Measurements from ENCODE around the gene THBS1. TPM values are rescaled to one million over a fixed set of nuclear protein-coding genes. Genes with fewer than 3 reads are reported as not detected.
A peak's percentile ranks its signal among the peaks of the same experiment; 100 is the strongest.

The THBS1 gene
- total RNA-seq, 1 experiment from 2014 or later = 305 TPM

GRCh38 chr15:39625451-39625850 lies 44.6 kb downstream of the THBS1 start:
- intact Hi-C loops (cut with micrococcal nuclease) = loop anchor here (5.0 kb wide), 1 partner anchor 43 kb away; the partner anchor contains the start of gene THBS1
- Histone ChIP-seq H2AFZ (ENCODE audit: low read length) (no peak overlapping the region), H3K9me2 (replicated peaks; ENCODE audit: low read length) (no peaks in the 10 kb centered on the region), H3K4me1 (ENCODE audit: insufficient read depth, low read length) (peaks cover 58% of the 10 kb centered on the region), H3K27me3 (ENCODE audit: low read length) (no peaks in the 10 kb centered on the region), H3F3A (ENCODE audit: low read length, unreplicated experiment) (peaks cover 8% of the 10 kb centered on the region), H3K9ac (ENCODE audit: low read length) (no peak overlapping the region; the same call in 1 of the 2 replicates), H4K20me1 (ENCODE audit: low read length) (no peaks in the 10 kb centered on the region), H3K36me3 (ENCODE audit: low read depth, low read length) (no peaks in the 10 kb centered on the region), H3K4me2 (ENCODE audit: low read length) (peak overlapping the region; percentile 32), H3K4me3 (ENCODE audit: low read length) (no peak overlapping the region), H3K79me2 (ENCODE audit: low read length) (no peaks in the 10 kb centered on the region), H3K27ac (ENCODE audit: low read length) (peak overlapping the region; percentile 60), H3K9me3 (ENCODE audit: low read length) (no peaks in the 10 kb centered on the region)
- no peak for ATAC-seq
- ChIA-PET CTCF (interaction anchor here (0.7 kb wide), 1 partner anchor 30 kb away, joined by 3 read pairs; no protein-coding TSS in a partner anchor), POLR2A (ENCODE audit: unreplicated experiment) (no interaction called here)
- DNase-seq = no peak
- BruUV-seq (replicated peaks) = no TSS peak
- TF ChIP-seq EZH2phosphoT487 (IDR thresholded peaks at IDR 0.05; ENCODE audit: borderline replicate concordance, low read length) (no peak), CTCF (conservative IDR thresholded peaks at IDR 0.05; ENCODE audit: low read depth, low read length) (no peak), EZH2 (IDR thresholded peaks at IDR 0.05; ENCODE audit: low read length, unreplicated experiment) (no peak)

- Histone ChIP-seq H3K9me2 (replicated peaks; ENCODE audit: low read length) (no peaks in the 10 kb centered on the region), H3K9me3 (ENCODE audit: low read length) (no peaks in the 10 kb centered on the region), H3K4me3 (ENCODE audit: low read length) (no peak overlapping the region), H3K27me3 (ENCODE audit: low read length) (no peaks in the 10 kb centered on the region), H3K4me1 (ENCODE audit: insufficient read depth, low read length) (peaks cover 62% of the 10 kb centered on the region), H3K36me3 (ENCODE audit: low read depth, low read length) (no peaks in the 10 kb centered on the region), H3K27ac (ENCODE audit: low read length) (no peak overlapping the region), H3K9ac (ENCODE audit: low read length) (no peak overlapping the region), H2AFZ (ENCODE audit: low read length) (no peak overlapping the region), H3K4me2 (ENCODE audit: low read length) (no peak overlapping the region), H4K20me1 (ENCODE audit: low read length) (no peaks in the 10 kb centered on the region), H3F3A (ENCODE audit: low read length, unreplicated experiment) (peaks cover 8% of the 10 kb centered on the region), H3K79me2 (ENCODE audit: low read length) (no peaks in the 10 kb centered on the region)
- TF ChIP-seq EZH2 (IDR thresholded peaks at IDR 0.05; ENCODE audit: low read length, unreplicated experiment) = no peak
- no peak for TF ChIP-seq EZH2phosphoT487 (IDR thresholded peaks at IDR 0.05; ENCODE audit: borderline replicate concordance, low read length)
- no peak for TF ChIP-seq CTCF (conservative IDR thresholded peaks at IDR 0.05; ENCODE audit: low read depth, low read length)
- DNase-seq (peak; percentile 28), ATAC-seq (no peak)
- ChIA-PET CTCF (interaction anchor here (0.7 kb wide), 1 partner anchor 31 kb away, joined by 3 read pairs; no protein-coding TSS in a partner anchor), POLR2A (ENCODE audit: unreplicated experiment) (no interaction called here)
- no TSS peak for BruUV-seq (replicated peaks)
- intact Hi-C loops (cut with micrococcal nuclease) = loop anchor here (5.0 kb wide), 1 partner anchor 44 kb away; the partner anchor contains the start of gene THBS1
These were observed 45.0 kb downstream of the THBS1 start for GRCh38 chr15:39625856-39626255.

GRCh38 chr15:39627451-39628143 lies 46.7 kb downstream of the THBS1 start:
- Histone ChIP-seq H3K9me2 (replicated peaks; ENCODE audit: low read length) (no peaks in the 10 kb centered on the region), H3F3A (ENCODE audit: low read length, unreplicated experiment) (peaks cover 8% of the 10 kb centered on the region), H3K4me1 (ENCODE audit: insufficient read depth, low read length) (peaks cover 64% of the 10 kb centered on the region), H3K4me2 (ENCODE audit: low read length) (no peak overlapping the region), H3K4me3 (ENCODE audit: low read length) (no peak overlapping the region), H2AFZ (ENCODE audit: low read length) (no peak overlapping the region), H3K79me2 (ENCODE audit: low read length) (no peaks in the 10 kb centered on the region), H3K9me3 (ENCODE audit: low read length) (no peaks in the 10 kb centered on the region), H4K20me1 (ENCODE audit: low read length) (no peaks in the 10 kb centered on the region), H3K9ac (ENCODE audit: low read length) (no peak overlapping the region), H3K36me3 (ENCODE audit: low read depth, low read length) (no peaks in the 10 kb centered on the region), H3K27ac (ENCODE audit: low read length) (no peak overlapping the region), H3K27me3 (ENCODE audit: low read length) (no peaks in the 10 kb centered on the region)
- ChIA-PET POLR2A (ENCODE audit: unreplicated experiment) (no interaction called here), CTCF (interaction anchor here (0.5 kb wide), 1 partner anchor 566 kb away, joined by 3 read pairs; no protein-coding TSS in a partner anchor)
- DNase-seq = no peak
- no peak for ATAC-seq
- BruUV-seq (replicated peaks) = no TSS peak
- TF ChIP-seq EZH2 (IDR thresholded peaks at IDR 0.05; ENCODE audit: low read length, unreplicated experiment) (no peak), EZH2phosphoT487 (IDR thresholded peaks at IDR 0.05; ENCODE audit: borderline replicate concordance, low read length) (no peak), CTCF (conservative IDR thresholded peaks at IDR 0.05; ENCODE audit: low read depth, low read length) (no peak)
- intact Hi-C loops (cut with micrococcal nuclease) = loop anchor here (5.0 kb wide), 1 partner anchor 45 kb away; the partner anchor contains the start of gene THBS1

Measured in PC-3 (cell line).